ENCODE results near the gene TSPAN9.

GRCh38 chr12:3295646-3296408 is 218.6 kb downstream of the TSPAN9 start:
- no peak for TF ChIP-seq CTCF (optimal IDR thresholded peaks at IDR 0.05 in 1 of 3, IDR thresholded peaks at IDR 0.05 in 1 of 3, conservative IDR thresholded peaks at IDR 0.05 in 1 of 3; ENCODE audit: extremely low read depth in 1 of 3, insufficient read depth in 2 of 3, low read length in 3 of 3)
- no peak for TF ChIP-seq EZH2 (IDR thresholded peaks at IDR 0.05; ENCODE audit: low read length)
